Naive thymus-derived CD4-positive, alpha-beta T cell (primary cell): ENCODE data around the gene NAALAD2. TPM values are rescaled to one million over a fixed set of nuclear protein-coding genes. Genes with fewer than 3 reads are reported as not detected.
"Not testable (repeated sequence)": the region's sequence is repeated elsewhere in the genome, so short reads cannot be mapped to it uniquely, and the experiment has no call there.

Source experiments
- ATAC-seq: fragments of 150-1000 bp; cut with Tn5 transposase; 2 replicates; pipeline ENCODE4 v1.10.0; 2021; ENCODE audit warnings: mild to moderate bottlenecking, moderate library complexity
- CTCF ChIA-PET: fragments of 350-600 bp; sonication (Branson Sonifier 250); formaldehyde crosslinking; loops from one replicate; lab custom pipeline; 2021; ENCODE audit warnings: antibody characterized with exemption; lab: Charles Lee
- POLR2A ChIA-PET: fragments of 350-600 bp; sonication (Branson Sonifier 250); formaldehyde crosslinking; loops from one replicate; lab custom pipeline; 2021; ENCODE audit warnings: antibody characterized with exemption, inconsistent platforms; lab: Charles Lee
- DNase-seq, 9 donors: peaks; one replicate each; pipeline versions ENCODE4 v3.0.0 to v3.0.0-alpha.2; 2020 to 2022; ENCODE audit warnings: mixed read lengths in 1 of 9
- H3K27ac ChIP-seq: one replicate; pipeline ENCODE4 v1.7.0; 2013; ENCODE audit warnings: mild to moderate bottlenecking, low read depth, low read length, moderate library complexity
- H3K27me3 ChIP-seq, 2 donors: one replicate each; pipeline ENCODE4 v1.7.0; 2013; ENCODE audit warnings: low read length in 2 of 2, mild to moderate bottlenecking in 2 of 2, moderate library complexity in 2 of 2; ENCODE audit not compliant: control insufficient read depth in 2 of 2, insufficient read depth in 2 of 2
- H3K36me3 ChIP-seq, 3 experiments: 1 replicate in 2 of 3; 2 replicates in 1 of 3; pipeline ENCODE4 v1.7.0; 2013; ENCODE audit warnings: low read length in 3 of 3, mild to moderate bottlenecking in 3 of 3, moderate library complexity in 1 of 3; ENCODE audit not compliant: insufficient read depth in 3 of 3, control insufficient read depth in 2 of 3
- H3K4me1 ChIP-seq, 2 donors: one replicate each; pipeline ENCODE4 v1.7.0; 2013; ENCODE audit warnings: low read length in 2 of 2, mild to moderate bottlenecking in 2 of 2, moderate library complexity in 1 of 2; ENCODE audit not compliant: control insufficient read depth in 2 of 2, insufficient read depth in 2 of 2
- H3K4me3 ChIP-seq: 2 replicates; pipeline ENCODE4 v1.7.0; 2013; ENCODE audit warnings: mild to moderate bottlenecking, low read length
- H3K9me3 ChIP-seq, 3 experiments: 1 replicate in 2 of 3; 2 replicates in 1 of 3; pipeline ENCODE4 v1.7.0; 2013; ENCODE audit warnings: low read length in 3 of 3; ENCODE audit not compliant: control insufficient read depth in 2 of 3
- H3K27ac Mint-ChIP-seq, 9 donors: one replicate each; pipeline ENCODE4 v1.8.0; 2020 to 2022; ENCODE audit warnings: mixed read lengths in 9 of 9, mild to moderate bottlenecking in 8 of 9, moderate library complexity in 5 of 9, inconsistent platforms in 2 of 9
- H3K27me3 Mint-ChIP-seq, 5 donors: one replicate each; pipeline ENCODE4 v1.8.0; 2021 to 2022; ENCODE audit warnings: mixed read lengths in 5 of 5, mild to moderate bottlenecking in 1 of 5
- H3K36me3 Mint-ChIP-seq, 5 donors: one replicate each; pipeline ENCODE4 v1.8.0; 2020 to 2022; ENCODE audit warnings: mixed read lengths in 5 of 5, mild to moderate bottlenecking in 3 of 5, inconsistent platforms in 1 of 5
- H3K4me1 Mint-ChIP-seq, 7 donors: one replicate each; pipeline ENCODE4 v1.8.0; 2020 to 2022; ENCODE audit warnings: mixed read lengths in 7 of 7, mild to moderate bottlenecking in 3 of 7, inconsistent platforms in 1 of 7
- H3K4me3 Mint-ChIP-seq, 10 donors: one replicate each; pipeline ENCODE4 v1.8.0; 2020 to 2022; ENCODE audit warnings: mild to moderate bottlenecking in 10 of 10, mixed read lengths in 10 of 10, moderate library complexity in 6 of 10, inconsistent platforms in 2 of 10
- H3K9me3 Mint-ChIP-seq, 11 donors: one replicate each; pipeline ENCODE4 v1.8.0; 2020 to 2022; ENCODE audit warnings: mixed read lengths in 11 of 11, mild to moderate bottlenecking in 4 of 11, inconsistent platforms in 1 of 11, moderate library complexity in 1 of 11
- intact Hi-C, 2 donors: fragments of 100-400 bp; cut with micrococcal nuclease; formaldehyde crosslinking; loops; one replicate each; pipeline ENCODE4 v1.15.1; 2023
- polyA plus RNA-seq, 2 donors: library from polyadenylated mRNA; unstranded; fragments of 300-500 nt; fragmentation: Illumina TruSeq; gene quantifications; one replicate each; pipeline ENCODE4 v1.2.3, GENCODE V29; 2021
- total RNA-seq, 6 experiments: library from RNA in 5 of 6; stranded (reverse) in 5 of 6; gene quantifications; 1 replicate in 5 of 6; 2 replicates in 1 of 6; pipeline ENCODE4 v1.2.3 and lab custom pipeline; 2021 to 2026

The NAALAD2 gene
- not detected for total RNA-seq
- polyA plus RNA-seq: not detected
- not detected for total RNA-seq (lab: John Stamatoyannopoulos, UW)

DNA sequence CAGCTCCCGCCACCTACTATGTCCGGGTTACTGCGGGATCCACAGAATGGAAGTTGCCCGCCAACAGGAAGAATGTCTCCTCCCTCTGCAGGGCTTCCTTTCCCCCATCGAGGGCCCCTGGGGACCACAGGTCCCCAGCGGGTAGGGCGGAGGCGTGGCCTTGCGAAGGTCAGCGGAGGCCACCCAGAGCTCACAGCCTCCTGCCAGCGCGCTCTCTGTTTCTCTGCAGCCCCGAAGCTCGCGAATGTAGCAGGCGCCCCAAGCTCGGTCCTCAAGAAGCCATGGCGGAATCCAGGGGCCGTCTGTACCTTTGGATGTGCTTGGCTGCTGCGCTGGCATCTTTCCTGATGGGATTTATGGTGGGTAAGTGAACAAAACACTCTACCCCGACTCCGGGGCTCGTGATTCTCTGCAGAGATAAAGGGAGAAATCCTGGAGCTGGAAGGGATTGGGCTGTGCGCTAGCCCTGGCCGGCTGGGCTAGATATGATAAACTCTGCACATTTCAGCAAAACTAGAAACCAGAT lies at the start of gene NAALAD2:
TSS of gene NAALAD2 (plus strand) at position 186 of the 526 bp plus-strand sequence. CDS start at position 282, 96 bp downstream.
- H3K27me3 ChIP-seq: peaks cover 0 to 15% of the 10 kb centered on the region in 2 donors
- H3K9me3 Mint-ChIP-seq: peaks cover 0 to 3% (median 0%) of the 10 kb centered on the region in 11 donors
- ATAC-seq: no peak
- no peak for DNase-seq
- peak within 1 kb of the TSS; percentile 15 for H3K4me3 ChIP-seq
- H3K27me3 Mint-ChIP-seq: peaks cover 48 to 76% (median 60%) of the 10 kb centered on the region in 5 donors
- no peaks in the 10 kb centered on the region for H3K9me3 ChIP-seq
- ChIA-PET CTCF (no interaction called here), POLR2A (no interaction called here)
- peak within 1 kb of the TSS; percentile 1 to 67 (median 49) for H3K4me3 Mint-ChIP-seq
- no peak within 1 kb of the TSS for H3K27ac Mint-ChIP-seq
- H3K4me1 Mint-ChIP-seq: peaks cover 4 to 26% (median 15%) of the 10 kb centered on the region in 7 donors
- H3K4me1 ChIP-seq: no peaks in the 10 kb centered on the region
- no peaks in the 10 kb centered on the region for H3K36me3 ChIP-seq
- intact Hi-C loops: no loop called here
- H3K36me3 Mint-ChIP-seq: peaks cover 0 to 6% (median 0%) of the 10 kb centered on the region in 5 donors
- no peak within 1 kb of the TSS for H3K27ac ChIP-seq

DNA sequence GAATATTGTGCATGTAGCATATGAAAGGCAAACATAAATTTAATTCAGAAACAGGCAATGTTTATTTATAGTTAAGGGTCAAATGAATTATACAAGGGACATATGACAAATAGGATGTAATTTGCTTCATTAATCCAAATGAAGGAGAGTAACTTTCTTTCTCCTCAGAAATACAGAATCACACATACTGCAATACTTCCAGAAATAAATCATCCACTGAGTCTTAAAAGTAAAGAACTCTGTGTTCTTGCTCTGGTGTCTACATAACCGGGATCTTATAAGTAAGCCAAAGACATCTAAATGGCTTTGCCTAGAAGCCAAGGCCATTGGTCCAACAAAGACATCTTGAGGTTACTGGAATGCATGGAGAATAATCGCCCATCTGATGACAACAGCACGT lies 48.8 kb upstream of the NAALAD2 start, which contains the start of gene UBTFL1:
TSS of gene UBTFL1 (plus strand) at position 301 of the 400 bp plus-strand sequence. CDS start at position 301, 0 bp downstream.
- ATAC-seq, POLR2A ChIA-PET, H3K36me3 Mint-ChIP-seq, H3K4me1 Mint-ChIP-seq, H3K4me3 Mint-ChIP-seq, H3K9me3 ChIP-seq, H3K27ac ChIP-seq, H3K36me3 ChIP-seq, DNase-seq, H3K4me3 ChIP-seq, H3K27ac Mint-ChIP-seq, H3K27me3 Mint-ChIP-seq, H3K4me1 ChIP-seq, H3K27me3 ChIP-seq, intact Hi-C loops, CTCF ChIA-PET, H3K9me3 Mint-ChIP-seq: not testable (repeated sequence)

DNA sequence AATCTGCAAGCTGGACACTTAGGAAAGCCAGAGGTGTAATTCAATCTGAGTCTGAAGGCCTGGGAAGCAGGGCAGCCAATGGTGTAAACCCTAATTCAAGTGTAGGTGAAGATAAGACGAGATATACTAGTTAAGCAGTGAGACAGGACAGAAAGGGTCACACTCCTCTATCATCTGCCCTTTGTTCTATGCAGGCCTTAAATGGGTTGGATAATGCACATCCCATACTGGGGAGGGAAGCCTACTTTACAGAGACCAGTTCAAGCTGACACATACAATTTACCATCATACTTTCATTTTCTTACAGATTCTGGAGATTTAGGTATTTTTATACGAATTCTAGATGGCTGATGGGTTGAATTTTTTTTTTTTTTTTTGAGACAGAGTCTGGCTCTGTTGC lies 45.7 kb upstream of the NAALAD2 start:
- H3K4me1 Mint-ChIP-seq, H3K4me3 Mint-ChIP-seq, H3K9me3 ChIP-seq, CTCF ChIA-PET, ATAC-seq, intact Hi-C loops, H3K36me3 ChIP-seq, H3K4me3 ChIP-seq, H3K27ac Mint-ChIP-seq, H3K9me3 Mint-ChIP-seq, DNase-seq, POLR2A ChIA-PET, H3K27me3 Mint-ChIP-seq, H3K27ac ChIP-seq, H3K4me1 ChIP-seq, H3K27me3 ChIP-seq, H3K36me3 Mint-ChIP-seq: not testable (repeated sequence)

DNA sequence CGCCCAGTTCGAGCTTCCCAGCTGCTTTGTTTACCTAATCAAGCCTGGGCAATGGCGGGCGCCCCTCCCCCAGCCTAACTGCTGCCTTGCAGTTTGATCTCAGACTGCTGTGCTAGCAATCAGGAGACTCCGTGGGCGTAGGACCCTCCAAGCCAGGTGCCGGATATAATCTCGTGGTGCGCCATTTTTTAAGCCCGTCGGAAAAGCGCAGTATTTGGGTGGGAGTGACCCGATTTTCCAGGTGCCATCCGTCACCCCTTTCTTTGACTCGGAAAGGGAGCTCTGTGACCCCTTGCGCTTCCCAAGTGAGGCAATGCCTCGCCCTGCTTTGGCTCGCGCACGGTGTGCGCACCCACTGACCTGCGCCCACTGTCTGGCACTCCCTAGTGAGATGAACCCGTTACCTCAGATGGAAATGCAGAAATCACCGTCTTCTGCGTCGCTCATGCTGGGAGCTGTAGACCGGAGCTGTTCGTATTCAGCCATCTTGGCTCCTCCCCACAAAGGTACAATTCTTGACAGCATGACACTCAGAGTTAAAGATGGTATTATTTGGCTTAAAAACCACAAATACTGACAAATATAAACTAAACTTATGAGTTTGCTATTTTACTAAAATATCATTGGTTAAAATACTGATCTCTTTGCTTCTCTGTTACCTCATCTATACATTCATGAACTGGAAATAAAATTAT lies 39.1 kb upstream of the NAALAD2 start:
- H3K27me3 Mint-ChIP-seq, H3K36me3 Mint-ChIP-seq, H3K27me3 ChIP-seq, H3K4me3 ChIP-seq, H3K27ac Mint-ChIP-seq, ATAC-seq, H3K9me3 Mint-ChIP-seq, H3K9me3 ChIP-seq, intact Hi-C loops, CTCF ChIA-PET, H3K27ac ChIP-seq, DNase-seq, POLR2A ChIA-PET, H3K4me1 Mint-ChIP-seq, H3K4me3 Mint-ChIP-seq, H3K4me1 ChIP-seq, H3K36me3 ChIP-seq: not testable (repeated sequence)

DNA sequence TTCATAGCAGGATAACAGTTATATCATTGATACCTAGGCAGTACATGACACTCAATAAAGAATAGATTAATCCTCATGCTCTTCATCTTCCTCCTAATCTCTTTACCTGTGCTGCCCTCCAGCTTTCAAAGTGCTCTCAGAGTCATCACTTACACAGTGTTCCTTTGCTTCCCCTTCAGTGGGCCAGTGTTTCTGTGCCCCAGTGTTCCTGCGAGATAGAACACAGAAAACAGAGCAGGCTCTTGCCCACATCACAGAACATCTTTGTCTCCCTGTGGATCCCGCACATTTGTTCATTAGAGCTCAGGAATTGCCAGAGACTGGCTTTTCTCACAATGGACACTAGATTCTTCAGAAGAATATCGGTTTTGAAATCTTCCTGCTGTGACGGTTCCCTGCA lies 36.2 kb upstream of the NAALAD2 start:
- H3K36me3 ChIP-seq, H3K9me3 Mint-ChIP-seq, POLR2A ChIA-PET, H3K4me3 Mint-ChIP-seq, intact Hi-C loops, H3K27me3 ChIP-seq, ATAC-seq, H3K4me3 ChIP-seq, H3K36me3 Mint-ChIP-seq, H3K27ac ChIP-seq, H3K4me1 ChIP-seq, H3K9me3 ChIP-seq, CTCF ChIA-PET, H3K27me3 Mint-ChIP-seq, H3K27ac Mint-ChIP-seq, DNase-seq: not testable (repeated sequence)
- H3K4me1 Mint-ChIP-seq: peaks cover 0 to 14% (median 0%) of the 10 kb centered on the region in 7 donors

DNA sequence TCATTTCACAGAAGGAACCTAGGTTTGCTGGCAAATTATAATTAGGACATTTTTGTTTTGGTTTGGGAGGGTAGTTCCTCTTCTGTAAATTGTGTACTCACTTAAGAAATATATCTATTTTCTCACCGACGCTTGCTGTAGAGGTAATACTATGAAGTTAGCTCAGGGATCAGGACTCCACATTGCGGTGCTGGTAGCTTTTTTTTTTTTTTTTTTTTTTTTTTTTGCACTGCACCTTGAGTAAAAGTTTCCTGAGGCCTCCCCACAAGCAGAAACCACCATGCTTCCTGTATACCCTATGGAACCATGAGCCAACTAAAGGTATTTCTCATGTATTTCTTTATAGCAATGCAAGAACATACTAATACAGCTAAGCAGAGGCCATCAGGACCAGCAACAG lies 34.0 kb upstream of the NAALAD2 start:
- Histone ChIP-seq H3K27me3 (no peaks in the 10 kb centered on the region), H3K27ac (no peak overlapping the region), H3K36me3 (no peaks in the 10 kb centered on the region), H3K4me1 (no peaks in the 10 kb centered on the region), H3K4me3 (no peak overlapping the region), H3K9me3 (no peaks in the 10 kb centered on the region)
- Mint-ChIP-seq H3K9me3 (peaks cover 0 to under 1% (median 0%) of the 10 kb centered on the region in 11 donors), H3K27me3 (peaks cover 0 to 9% (median 0%) of the 10 kb centered on the region in 5 donors), H3K36me3 (no peaks in the 10 kb centered on the region), H3K4me1 (peaks cover 0 to 14% (median 0%) of the 10 kb centered on the region in 7 donors), H3K4me3 (no peak overlapping the region), H3K27ac (no peak overlapping the region)
- DNase-seq (no peak), ATAC-seq (no peak)
- ChIA-PET POLR2A (no interaction called here), CTCF (no interaction called here)
- intact Hi-C loops: no loop called here

DNA sequence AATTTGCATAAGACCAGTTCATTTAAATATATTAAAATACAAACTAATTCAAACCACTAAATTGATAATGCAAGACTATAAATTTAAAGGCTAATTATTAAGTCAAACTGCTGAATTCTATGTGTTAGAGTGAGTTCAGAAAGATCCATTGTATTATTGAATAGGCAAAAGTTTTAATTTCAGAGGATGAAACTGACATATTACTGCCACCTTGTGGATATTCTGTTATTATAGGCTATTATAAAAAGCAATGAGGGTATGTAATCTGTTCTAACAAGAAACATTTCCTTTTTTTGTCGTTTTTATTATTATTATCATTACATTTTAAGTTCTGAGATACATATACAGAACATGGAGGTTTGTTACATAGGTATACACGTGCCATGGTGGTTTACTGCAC lies 20.9 kb upstream of the NAALAD2 start:
- Mint-ChIP-seq H3K27me3 (peaks cover 0 to 13% (median 5%) of the 10 kb centered on the region in 5 donors), H3K27ac (no peak overlapping the region), H3K4me3 (no peak overlapping the region), H3K36me3 (no peaks in the 10 kb centered on the region), H3K9me3 (peaks cover 0 to 1% (median 0%) of the 10 kb centered on the region in 11 donors), H3K4me1 (no peaks in the 10 kb centered on the region)
- H3K27ac ChIP-seq: no peak overlapping the region
- CTCF ChIA-PET: no interaction called here
- POLR2A ChIA-PET: no interaction called here
- no peak for ATAC-seq
- no peaks in the 10 kb centered on the region for H3K9me3 ChIP-seq
- H3K36me3 ChIP-seq: no peaks in the 10 kb centered on the region
- H3K4me1 ChIP-seq: no peaks in the 10 kb centered on the region
- H3K27me3 ChIP-seq: no peaks in the 10 kb centered on the region
- H3K4me3 ChIP-seq: no peak overlapping the region
- intact Hi-C loops: no loop called here
- DNase-seq: peak in 1 of 9 donors; percentile 6
